Neural progenitor cell (in vitro differentiated cells): ENCODE results near the gene LCE3D.

Experiments used
- EZH2 ChIP-seq: fragments of 200-600 bp; sonication (generic); IDR thresholded peaks from 2 replicates; pipeline ENCODE4 v1.6.1; 2017; ENCODE audit warnings: antibody characterized with exemption, mild to moderate bottlenecking, moderate library complexity
- EZH2phosphoT487 ChIP-seq: fragments of 200-600 bp; sonication (generic); IDR thresholded peaks from 2 replicates; pipeline ENCODE4 v1.6.1; 2017; ENCODE audit warnings: antibody characterized with exemption
- TF ChIP-seq, protein P1 (sequence below): fragments of 200-600 bp; sonication (generic); IDR thresholded peaks from 2 replicates; pipeline ENCODE4 v1.5.1; 2017; ENCODE audit warnings: antibody characterized with exemption, mild to moderate bottlenecking

DNA sequence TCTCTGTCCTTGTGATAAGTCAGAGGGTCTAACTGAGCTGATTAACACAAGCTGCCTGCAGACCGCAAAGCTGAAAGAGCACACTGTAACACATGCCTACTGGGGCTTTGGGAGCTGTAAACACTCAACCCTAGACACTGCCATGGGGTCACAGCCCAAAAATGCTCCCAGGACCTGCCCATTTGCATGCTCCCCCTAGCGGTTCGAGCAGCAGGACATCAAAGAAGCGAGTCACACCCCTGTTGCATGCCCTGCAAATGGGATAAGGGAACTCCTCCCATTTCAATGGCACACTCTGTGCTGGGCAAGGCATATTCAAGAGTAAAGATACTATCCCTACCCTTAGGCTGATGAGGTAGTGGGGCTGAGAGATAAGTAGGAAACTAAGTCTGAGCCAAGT lies 36.5 kb downstream of the LCE3D start:
- TF ChIP-seq, protein P1, sequence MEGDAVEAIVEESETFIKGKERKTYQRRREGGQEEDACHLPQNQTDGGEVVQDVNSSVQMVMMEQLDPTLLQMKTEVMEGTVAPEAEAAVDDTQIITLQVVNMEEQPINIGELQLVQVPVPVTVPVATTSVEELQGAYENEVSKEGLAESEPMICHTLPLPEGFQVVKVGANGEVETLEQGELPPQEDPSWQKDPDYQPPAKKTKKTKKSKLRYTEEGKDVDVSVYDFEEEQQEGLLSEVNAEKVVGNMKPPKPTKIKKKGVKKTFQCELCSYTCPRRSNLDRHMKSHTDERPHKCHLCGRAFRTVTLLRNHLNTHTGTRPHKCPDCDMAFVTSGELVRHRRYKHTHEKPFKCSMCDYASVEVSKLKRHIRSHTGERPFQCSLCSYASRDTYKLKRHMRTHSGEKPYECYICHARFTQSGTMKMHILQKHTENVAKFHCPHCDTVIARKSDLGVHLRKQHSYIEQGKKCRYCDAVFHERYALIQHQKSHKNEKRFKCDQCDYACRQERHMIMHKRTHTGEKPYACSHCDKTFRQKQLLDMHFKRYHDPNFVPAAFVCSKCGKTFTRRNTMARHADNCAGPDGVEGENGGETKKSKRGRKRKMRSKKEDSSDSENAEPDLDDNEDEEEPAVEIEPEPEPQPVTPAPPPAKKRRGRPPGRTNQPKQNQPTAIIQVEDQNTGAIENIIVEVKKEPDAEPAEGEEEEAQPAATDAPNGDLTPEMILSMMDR, result no peak
- TF ChIP-seq EZH2, result no peak
- no peak for TF ChIP-seq EZH2phosphoT487
